H1 (cell line): ENCODE data around the gene THOC6. TPM values are rescaled to one million over a fixed set of nuclear protein-coding genes. Genes with fewer than 3 reads are reported as not detected.

Source experiments
- HDAC6 ChIP-seq: IDR thresholded peaks from one replicate; pipeline ENCODE4 v1.7.1; 2012; ENCODE audit warnings: low read depth, mild to moderate bottlenecking, inconsistent platforms, low read length, moderate library complexity
- USF2 ChIP-seq: IDR thresholded peaks from 2 replicates; pipeline ENCODE4 v1.6.1; 2011; ENCODE audit warnings: low read length, improper control_type of control experiment
- polyA plus RNA-seq, 7 experiments: library from polyadenylated mRNA; depleted of rRNA in 3 of 7; stranded (reverse) in 5 of 7; unstranded in 2 of 7; fragments of >200 nt in 5 of 7; fragments of 200-250 nt in 2 of 7; gene quantifications; 1 replicate in 5 of 7; 2 replicates in 1 of 7; 4 replicates in 1 of 7; pipeline versions ENCODE4 v1.2.1 to v1.2.3, GENCODE V29; 2011 to 2013; ENCODE audit warnings: missing spikeins in 2 of 7, mixed read lengths in 2 of 7
- total RNA-seq: library from RNA; stranded (reverse); fragmentation: NEBNext Ultra II Directional; extraction: Animal tissue kit (Norgen Biotek cat#: 25700); gene quantifications from 2 replicates; pipeline ENCODE4 v1.2.1, GENCODE V29; 2021

The THOC6 gene
- total and polyA plus RNA-seq, 2 of the 8 experiments (the other 6 are each of a cell fraction or from before 2014, with no cell fraction given), result 78.5 to 111 TPM

GRCh38 chr16:3000540-3000939, 23.3 kb upstream of the THOC6 start (continued):
- no peak for TF ChIP-seq USF2
- no peak for TF ChIP-seq HDAC6
